HG03039 (cell line): ENCODE results near the gene HAND2.

Experiments
- ATAC-seq: cut with Tn5 transposase; IDR thresholded peaks from one replicate; pipeline ENCODE4 v1.9.1; 2021; ENCODE audit warnings: mild to moderate bottlenecking, moderate library complexity; ENCODE audit not compliant: unreplicated experiment

HAND2 gene

GRCh38 chr4:173504181-173504503 lies 25.9 kb downstream of the HAND2 start:
- no peak for ATAC-seq

- no peak for ATAC-seq
Measured at GRCh38 chr4:173503330-173504180, 26.5 kb downstream of the HAND2 start.

- no peak for ATAC-seq
Measured at GRCh38 chr4:173502282-173502681, 27.7 kb downstream of the HAND2 start.

- ATAC-seq = no peak
Measured at GRCh38 chr4:173501592-173502150, 28.4 kb downstream of the HAND2 start.

- no peak for ATAC-seq
Measured at GRCh38 chr4:173500841-173501591, 29.0 kb downstream of the HAND2 start.

GRCh38 chr4:173499658-173500535 lies 30.1 kb downstream of the HAND2 start:
- ATAC-seq = no peak

- no peak for ATAC-seq
Measured at GRCh38 chr4:173498771-173499170, 31.3 kb downstream of the HAND2 start.

- no peak for ATAC-seq
Measured at GRCh38 chr4:173498023-173498422, 32.0 kb downstream of the HAND2 start.

GRCh38 chr4:173494013-173494970 lies 35.7 kb downstream of the HAND2 start:
- peak; percentile 96 for ATAC-seq

GRCh38 chr4:173493041-173493440 lies 37.0 kb downstream of the HAND2 start:
- ATAC-seq = no peak

- ATAC-seq = no peak
Measured at GRCh38 chr4:173492315-173492714, 37.7 kb downstream of the HAND2 start.

GRCh38 chr4:173490817-173491528 lies 39.1 kb downstream of the HAND2 start:
- no peak for ATAC-seq

GRCh38 chr4:173490256-173490655 lies 39.8 kb downstream of the HAND2 start:
- ATAC-seq = no peak

GRCh38 chr4:173489514-173489913 lies 40.5 kb downstream of the HAND2 start:
- ATAC-seq = no peak

- no peak for ATAC-seq
Measured at GRCh38 chr4:173488656-173489055, 41.4 kb downstream of the HAND2 start.

GRCh38 chr4:173488074-173488473 lies 42.0 kb downstream of the HAND2 start:
- ATAC-seq = no peak

GRCh38 chr4:173486714-173487392 lies 43.2 kb downstream of the HAND2 start:
- ATAC-seq = no peak

- no peak for ATAC-seq
Measured at GRCh38 chr4:173485164-173485563, 44.9 kb downstream of the HAND2 start.
